Measurements from ENCODE around the gene CIB4. TPM values are rescaled to one million over a fixed set of nuclear protein-coding genes. Genes with fewer than 3 reads are reported as not detected.

The CIB4 gene
- total RNA-seq, 1 experiment from 2014 or later, result not detected

DNA sequence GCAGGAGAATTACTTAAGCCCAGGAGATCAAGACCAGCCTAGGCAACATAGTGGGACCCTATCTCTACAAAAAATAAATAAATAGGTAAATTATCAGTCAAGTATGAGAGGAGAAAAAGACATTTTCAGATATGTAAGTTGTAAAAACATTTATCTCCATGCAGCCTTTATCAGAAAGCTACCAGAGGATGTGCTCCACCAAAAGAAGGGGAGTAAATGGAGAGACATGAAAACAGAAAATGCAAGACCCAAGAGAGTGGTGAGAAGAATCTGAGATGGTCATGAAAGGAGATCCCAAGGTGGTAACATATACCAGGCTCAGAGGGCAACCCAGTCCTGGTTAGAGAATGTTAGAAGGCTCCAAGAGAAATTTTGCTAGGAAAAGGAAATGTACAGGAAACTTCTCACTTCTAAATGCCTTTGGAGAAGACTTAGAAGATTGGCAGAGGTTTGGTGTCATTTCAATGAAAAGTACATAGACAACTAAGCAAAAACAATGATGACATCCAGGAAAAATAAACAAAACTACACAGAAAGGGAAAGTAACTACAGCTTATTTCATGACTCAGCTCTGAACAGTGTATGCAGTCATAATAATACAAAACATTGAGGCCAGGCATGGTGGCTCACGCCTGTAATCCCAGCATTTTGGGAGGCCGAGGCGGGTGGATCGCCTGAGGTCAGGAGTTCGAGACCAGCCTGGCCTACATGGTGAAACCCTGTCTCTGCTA, 19.5 kb downstream of the CIB4 start:
- DNase-seq (ENCODE audit: low spot score), result no peak

DNA sequence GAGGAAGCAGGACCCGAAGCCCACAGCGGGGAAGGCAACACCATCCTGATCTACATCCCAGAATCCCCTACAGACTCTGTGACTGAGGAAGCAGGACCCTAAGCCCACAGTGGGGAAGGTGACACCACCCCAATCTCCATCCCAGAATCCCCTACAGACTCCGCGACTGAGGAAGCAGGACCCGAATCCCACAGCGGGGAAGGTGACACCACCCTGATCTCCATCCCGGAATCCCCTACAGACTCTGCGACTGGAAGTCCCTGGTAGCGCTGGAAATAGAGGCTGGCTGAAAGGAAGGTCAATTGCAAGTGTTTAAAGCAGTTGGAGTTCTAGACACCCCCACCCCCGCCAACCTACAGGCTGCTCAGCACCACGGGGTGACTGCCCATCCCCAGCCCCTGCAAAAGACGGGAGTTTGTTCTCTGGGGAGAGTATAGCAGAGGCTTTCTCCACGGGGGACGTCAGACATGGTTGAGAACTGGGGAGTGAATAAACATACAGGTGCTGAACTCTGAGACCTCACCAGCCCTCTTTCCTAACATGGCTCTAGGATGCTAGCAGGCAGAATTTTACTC, 21.0 kb downstream of the CIB4 start:
- DNase-seq (ENCODE audit: low spot score), result no peak

DNA sequence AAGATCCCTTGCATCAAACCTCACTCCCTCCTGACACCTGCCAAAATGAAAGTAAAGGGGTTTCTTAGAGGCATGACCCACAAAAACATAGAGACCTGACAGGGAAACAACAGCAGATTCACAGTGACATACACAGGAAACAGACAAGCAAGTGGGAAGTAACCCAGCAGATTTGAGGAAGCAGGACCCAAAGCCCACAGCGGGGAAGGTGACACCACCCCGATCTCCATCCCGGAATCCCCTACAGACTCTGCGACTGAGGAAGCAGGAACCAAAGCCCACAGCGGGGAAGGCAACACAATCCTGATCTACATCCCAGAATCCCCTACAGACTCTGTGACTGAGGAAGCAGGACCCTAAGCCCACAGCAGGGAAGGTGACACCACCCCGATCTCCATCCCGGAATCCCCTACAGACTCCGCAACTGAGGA, 21.6 kb downstream of the CIB4 start:
- no peak for DNase-seq (ENCODE audit: low spot score)

DNA sequence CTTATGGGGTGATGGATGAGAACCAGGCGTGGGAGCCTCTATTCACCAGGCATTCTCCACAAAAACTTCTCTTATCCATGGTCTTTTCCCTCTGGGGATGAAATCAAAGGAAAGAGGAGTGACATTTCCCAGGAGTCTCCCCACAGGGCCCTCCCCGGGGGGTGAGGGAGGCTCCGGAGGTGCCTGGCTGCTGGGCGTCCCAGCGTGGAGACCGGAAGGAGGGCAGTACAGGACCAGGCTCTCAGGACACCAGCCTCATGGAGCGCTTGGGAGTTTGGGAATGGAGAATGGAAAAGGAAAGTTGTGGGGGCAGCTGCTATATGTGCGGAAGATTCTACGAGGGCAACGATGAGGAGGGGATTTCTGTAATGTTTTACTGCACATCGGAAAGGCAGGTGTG, 22.1 kb downstream of the CIB4 start:
- no peak for DNase-seq (ENCODE audit: low spot score)

DNA sequence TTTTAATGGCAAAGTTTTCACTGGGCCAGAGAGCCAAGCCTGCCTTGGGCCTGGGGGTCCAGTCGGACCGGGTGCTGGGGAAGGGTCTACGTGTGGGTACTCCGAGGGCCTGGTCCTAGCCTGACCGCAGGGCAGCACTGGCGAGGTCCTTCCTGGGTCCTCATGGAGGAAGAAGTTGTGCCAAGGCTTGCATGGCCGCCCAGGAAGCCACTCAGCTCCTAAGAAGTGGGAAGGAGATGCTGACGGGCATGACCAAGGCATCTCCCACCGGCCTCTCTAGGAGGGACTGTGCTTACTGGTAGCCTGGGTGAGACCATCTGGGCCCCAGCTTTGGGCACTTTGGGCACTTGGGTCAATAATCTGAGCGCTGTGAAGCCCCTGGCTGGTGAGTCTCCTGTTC, 22.6 kb downstream of the CIB4 start:
- DNase-seq (ENCODE audit: low spot score), result no peak

DNA sequence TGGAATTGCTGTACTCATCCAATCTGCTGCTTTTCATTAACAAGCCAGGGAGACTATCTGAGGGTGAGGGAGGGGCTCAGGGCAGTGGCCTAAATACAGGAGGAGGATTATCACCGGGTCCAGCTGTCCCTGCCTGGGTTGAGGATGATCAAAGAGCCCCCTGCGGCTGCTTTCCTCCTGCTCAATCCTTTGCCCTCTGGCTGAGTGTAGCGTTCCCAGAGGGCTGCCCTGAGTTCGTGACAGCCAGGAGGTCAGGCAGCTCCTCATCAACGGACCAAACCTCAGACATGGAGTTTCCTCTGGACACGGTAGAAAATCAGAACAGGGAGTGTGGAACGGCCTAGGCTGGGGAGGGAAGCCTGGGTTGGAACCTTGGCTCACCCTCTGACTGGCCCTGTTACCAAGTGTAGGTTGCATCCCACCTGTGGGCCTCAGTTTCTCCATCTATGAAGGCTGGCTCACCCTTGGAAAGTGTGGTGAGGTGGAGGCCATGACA, 23.5 kb downstream of the CIB4 start:
- no peak for DNase-seq (ENCODE audit: low spot score)

DNA sequence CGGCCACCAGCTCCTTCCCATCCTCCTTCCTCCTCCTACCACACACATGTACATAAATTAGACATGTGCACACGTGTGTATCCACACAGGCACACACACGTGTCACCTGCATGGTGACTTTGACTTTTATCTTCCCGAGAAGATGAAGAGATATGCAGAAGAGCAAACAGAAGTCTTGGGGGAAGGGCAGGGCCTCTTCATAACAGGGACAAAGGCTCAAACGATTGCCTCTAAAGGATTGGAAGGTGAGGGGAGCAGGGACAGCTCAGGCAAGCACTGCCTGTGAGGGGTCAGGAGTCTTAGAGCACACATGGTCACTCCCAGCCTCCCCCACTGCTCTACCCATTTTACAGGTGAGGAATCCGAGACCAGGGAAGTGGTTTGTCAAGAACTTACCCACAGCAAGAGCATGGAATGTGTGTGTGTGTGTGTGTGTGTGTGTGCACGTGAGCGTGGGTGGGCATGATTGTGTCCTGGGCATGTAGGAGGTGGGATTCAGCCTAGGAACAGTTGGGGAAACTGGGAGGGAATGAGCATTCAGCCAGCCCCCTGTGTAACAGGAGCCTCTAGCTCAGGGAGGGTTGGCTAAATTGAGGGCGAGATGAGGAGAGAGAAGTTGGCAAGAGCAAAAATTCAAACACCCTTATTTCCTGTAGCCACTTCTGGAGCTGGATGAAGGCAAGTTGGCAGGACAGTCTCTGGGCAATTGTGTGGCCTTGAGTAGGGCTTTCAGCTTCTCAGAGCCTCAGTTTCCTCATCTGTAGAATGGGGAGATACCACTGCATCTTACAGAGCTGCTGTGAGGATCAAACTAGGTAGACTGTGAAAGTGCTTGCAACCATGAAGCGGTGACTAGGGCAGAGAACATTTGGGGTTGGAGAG, 24.2 kb downstream of the CIB4 start:
- DNase-seq (ENCODE audit: low spot score), result no peak

DNA sequence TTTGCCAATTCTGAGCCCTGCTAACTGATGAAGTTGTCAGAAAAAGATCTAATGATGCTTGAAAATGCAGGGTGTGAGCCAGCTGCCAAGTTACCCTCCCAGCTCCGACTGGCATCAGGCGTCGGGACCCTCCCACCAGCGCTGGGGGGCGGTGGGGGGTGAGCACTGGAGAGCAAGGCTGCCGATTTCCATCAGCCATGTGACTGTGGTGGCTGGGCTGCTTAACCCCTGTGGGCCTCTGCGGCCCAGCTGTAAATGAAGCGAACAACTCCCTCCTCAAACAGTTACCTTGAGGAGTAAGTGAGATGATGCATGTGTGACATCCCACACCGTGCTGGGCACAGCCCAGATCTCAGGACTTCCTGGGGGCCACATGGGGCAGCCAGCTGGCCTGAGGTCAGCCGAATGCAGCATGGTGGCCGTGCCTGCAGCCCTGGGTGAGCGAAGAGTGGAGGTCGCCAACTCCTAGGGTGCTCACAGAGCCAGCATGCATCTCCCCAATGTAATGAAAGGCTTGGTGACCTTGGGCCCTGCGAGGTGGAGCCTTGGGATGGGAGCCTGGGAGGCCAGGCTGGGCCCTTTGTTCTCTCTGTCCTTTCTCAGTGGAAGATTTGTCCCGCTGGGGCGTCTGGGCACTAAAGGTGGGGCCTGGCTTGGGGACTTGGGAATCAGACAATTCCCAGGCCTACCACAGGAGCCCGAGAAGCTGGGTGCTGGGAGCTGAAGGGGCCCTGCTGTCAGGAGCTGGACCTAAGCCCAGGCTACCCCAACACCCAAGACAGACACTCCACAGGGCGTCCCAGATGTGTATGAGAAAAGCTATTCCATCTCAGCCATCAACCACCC, 25.1 kb downstream of the CIB4 start:
- no peak for DNase-seq (ENCODE audit: low spot score)

DNA sequence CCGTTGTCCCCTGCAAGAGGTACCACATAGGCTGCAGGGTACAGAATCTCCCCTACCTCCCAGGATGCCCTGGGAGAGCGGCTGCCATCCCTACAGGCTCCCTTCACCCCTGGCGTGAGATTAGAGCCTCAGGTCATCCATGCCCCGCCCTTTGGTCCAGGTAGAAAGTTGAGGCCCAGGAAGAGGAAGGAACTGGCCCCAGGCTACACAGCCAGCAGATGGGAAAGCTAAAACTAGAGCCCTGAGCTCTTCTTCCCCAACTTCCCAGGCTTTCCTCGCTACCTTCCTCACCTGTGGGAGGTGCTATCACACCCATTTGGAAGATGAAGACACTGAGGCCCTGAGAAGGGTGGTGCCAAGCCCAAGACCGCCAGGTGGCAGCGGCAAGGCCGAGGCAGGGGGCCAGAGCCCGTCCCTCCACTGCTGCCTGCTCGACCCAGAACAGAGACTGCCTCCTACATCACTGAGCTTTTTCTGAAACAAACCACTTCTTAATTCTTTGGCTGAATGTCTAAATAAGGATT, 25.8 kb downstream of the CIB4 start:
- DNase-seq (ENCODE audit: low spot score), result no peak

DNA sequence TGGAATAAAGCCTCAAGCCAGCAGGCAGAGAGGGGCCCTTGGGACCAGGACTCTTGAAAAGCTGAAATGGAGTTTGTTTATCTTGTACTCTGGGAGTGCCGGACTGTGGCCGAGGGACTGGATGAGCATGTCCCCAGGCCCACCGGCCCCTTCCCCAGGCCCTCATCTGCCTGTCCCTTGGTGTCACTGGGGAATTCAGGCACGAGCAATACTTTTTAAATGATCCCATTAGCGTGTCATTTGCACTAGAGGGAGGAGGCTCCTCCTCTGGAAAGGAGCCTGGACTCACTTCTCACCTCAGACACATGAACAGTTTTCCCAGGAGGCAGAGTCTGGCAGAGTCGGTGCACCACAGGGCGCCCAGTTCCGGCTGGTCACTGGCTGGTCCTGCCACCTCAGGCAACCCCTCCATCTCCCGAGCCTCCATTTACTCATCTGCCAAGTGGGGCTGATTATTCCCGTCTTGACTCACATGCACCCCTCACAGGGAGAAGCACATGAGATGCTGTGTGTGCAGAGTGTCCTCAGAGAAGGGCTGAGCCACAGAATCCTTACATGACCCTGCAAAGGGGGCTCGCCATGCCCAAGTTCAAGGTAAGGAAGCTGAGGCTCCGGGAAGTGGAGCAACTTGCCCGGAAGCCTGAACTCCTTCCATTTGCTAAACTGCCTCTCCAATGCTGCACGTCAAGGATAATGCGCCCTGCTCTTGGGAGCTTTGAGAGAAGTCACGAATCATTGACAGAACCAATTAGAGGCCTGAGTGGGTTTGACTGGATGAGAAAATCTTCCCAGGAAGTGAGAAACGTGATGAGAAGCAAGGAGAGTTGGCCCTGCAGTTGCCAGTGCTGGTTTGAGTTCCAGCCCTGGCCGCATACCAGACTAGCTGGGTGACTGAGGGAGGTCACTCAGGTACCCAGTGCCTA, 26.7 kb downstream of the CIB4 start:
- DNase-seq (ENCODE audit: low spot score), result no peak

DNA sequence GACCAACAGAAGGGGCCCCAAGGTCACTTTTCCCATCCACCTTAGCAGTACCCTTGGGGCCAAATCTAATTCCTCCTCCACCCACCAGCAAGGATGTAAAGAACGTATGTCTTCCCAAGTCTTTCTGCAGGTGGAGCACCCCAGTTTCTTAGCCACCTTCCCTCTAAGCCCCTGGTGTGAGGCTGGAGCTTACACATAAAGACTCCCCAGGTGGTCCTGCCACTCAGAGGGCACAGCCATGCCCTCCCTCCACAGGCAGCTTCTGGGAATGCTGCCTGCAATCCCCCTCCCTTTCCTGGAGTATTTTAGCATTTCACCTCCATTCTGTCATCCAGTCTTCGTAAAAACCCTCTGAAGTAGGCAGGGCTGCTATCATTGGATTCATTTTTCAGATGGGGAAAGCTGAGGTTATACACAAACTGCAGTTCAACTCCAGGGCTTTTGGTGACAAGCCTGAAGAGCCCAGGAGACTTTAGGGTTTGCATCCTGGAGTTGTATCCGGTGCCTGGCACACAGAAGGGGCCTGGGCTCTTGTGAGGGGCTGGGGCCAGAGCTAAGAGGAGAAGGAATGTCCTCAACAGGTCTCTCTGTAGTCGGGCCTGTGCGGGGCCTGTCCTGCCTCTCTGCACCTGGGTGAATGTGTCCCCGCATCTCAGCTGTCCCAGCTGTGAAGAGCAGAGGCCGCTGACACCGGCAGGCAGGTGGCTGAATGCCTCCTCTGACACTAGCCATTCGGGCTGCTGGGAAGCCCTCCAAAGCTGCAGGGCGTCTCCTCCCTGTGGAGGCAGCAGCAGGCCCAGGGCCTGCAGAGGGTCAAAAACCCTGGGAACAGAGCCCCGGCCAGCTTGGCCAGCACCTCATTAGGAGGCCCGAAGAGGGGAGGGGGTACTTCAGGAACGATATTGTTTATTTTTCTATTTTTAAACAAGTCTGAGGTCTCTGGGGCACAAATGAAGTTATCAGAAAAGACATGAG, 27.6 kb downstream of the CIB4 start:
- no peak for DNase-seq (ENCODE audit: low spot score)

DNA sequence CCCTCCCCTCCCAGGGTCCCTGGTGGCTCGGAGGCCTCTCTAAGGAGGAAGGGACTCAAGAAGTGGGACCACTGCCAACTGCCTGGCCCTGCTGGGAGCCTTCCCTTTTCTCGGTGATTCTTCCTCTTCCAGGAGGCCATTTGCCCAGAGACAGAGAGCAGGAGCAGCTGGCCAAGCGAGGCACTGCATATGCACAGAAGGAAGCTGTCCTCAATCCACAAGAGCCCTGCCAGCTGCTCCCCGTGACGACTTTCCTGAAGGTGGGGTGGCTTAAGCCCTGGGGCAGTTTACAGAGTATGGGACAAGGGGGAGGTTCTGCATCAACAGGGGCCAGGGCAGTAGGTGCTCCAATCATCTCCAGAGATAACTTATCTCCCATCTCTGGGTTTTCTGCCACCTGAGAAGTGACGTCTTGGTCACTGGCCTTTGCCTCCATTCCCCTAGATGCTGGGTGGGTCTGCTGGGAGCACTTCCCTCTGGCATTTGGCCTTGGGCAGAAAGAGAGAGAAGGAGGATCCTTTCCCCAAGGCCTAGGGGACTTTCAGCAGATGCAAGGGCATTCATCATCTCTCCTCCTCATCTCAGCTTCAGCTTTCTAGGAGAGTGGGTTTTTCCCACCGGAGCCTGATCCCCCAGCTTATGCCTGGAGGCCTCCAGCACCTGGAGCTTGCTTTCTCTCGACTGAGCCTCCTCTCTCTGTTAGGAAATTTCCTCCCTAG, 28.5 kb downstream of the CIB4 start:
- DNase-seq (ENCODE audit: low spot score), result no peak

DNA sequence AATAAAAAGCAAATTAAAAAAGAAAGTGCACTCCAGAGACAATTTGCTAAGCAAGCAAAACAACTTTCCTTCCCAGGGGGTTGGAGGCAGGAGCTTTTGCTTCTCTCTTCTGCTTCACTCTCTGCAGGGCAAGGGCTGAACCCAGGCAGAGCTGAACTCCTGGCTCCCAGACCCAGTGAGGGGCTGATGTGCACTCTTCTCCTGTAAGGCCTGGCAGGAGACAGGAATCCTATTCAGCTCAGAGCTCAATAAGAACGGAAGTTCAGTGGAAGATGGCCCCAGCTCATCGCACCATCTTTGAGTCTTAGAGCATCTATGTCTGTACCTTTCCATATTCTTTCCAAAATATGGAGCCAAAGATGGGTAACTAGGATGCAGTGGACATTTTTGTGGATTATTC, 29.1 kb downstream of the CIB4 start:
- no peak for DNase-seq (ENCODE audit: low spot score)

DNA sequence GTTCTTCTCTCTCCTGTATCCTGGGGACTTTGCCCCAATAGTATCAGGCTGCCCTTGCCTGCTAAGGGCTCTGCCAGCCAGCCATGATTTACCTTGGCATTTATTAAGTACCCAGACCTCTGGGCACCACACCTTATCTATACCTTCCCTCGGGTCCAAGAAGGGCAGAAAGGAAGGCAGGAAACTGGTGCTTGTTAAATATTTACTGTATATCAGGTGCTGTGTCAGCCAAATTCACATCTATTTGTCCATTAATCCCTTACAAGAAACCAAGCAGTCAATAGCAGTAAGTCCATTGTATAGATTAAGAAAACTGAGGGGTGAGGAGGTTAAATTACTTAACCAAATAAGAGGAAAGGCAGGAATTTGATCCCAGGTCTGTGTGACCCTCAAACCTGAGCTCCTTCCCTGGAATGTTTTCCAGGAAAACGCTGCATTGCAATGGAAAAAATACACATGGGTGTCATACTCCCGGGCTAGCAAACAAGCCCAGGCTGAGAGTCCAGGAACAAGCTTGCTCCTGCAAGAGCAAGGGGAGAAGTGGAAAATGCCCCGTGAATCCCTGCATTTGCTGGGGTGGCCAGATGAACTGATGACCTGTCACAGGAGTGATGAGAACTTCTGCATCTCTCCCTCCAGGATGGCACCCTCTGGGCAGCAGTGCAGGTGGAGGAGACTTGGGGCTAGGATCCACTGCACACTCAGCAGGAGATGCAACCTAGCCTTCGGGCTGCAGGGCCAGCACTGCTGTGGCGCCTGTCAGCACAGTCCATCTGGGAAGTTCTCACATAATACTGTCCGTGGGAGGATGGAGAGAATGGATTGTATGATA, 30.4 kb downstream of the CIB4 start:
- DNase-seq (ENCODE audit: low spot score), result no peak

DNA sequence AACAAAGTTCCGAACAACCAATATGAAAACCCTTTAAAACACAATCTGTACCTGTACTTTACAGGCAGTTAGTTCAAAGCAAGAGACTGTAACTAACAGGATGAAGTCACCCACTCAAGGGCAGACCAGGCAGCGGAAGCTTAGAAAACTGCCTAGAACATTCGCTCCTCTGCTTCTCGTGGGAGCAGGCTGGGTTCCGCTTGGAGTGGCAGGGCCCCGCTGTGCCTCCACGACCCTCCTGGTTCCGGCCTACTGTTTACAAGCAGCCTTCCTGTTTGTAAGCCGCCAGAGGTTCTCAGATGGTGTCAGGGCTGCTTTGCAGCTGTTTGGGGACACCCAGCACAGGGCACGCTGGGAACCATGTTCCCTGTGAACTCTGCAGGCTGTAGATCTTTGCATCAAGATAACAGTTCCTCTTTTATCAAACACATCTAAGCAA, 31.3 kb downstream of the CIB4 start:
- no peak for DNase-seq (ENCODE audit: low spot score)

DNA sequence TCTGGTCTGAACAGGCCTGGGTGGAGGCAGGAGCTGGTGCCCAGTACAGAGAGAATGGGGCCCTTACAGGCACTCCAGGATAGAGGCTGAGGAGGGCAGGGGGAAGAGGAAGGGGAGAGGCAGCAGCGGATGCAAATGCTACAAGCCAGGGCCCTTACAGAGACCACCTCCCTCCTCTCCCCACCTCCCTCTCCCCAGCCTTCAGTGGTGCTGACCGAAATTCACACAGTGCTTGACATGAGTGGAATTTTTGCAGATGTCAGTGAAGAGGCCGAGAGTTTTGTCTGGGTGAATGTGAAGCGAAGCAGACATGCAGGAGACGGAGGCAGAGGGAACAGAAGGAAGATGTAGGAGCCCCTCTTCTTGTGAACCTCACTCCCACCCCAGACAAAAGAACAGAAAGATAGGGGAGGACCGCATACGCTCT, 31.9 kb downstream of the CIB4 start:
- DNase-seq (ENCODE audit: low spot score), result no peak

DNA sequence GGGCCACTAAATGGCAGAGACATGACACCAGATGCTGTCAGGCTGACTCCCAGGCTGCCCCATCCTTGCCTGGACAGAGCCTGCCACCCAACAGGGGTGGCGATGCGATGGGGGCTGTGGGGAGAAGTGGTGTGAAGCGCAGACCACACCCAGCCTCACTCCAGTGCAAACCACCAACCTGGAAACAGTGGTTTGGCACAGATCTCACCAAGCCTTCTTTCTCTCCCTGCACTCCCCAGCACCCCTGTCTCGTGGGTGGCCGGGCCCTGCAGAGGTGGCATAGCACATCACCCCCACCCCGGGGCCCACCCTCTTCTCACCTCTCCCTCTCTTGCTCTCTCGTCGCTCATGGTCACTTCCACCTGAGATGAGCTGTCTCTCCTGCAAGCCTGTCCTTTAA, 32.6 kb downstream of the CIB4 start:
- no peak for DNase-seq (ENCODE audit: low spot score)

Measured in HT-29 (cell line).